ENCODE measurements around the gene GGTA1.
"Not testable (repeated sequence)": the region's sequence is repeated elsewhere in the genome, so short reads cannot be mapped to it uniquely, and the experiment has no call there.

Gene GGTA1

DNA sequence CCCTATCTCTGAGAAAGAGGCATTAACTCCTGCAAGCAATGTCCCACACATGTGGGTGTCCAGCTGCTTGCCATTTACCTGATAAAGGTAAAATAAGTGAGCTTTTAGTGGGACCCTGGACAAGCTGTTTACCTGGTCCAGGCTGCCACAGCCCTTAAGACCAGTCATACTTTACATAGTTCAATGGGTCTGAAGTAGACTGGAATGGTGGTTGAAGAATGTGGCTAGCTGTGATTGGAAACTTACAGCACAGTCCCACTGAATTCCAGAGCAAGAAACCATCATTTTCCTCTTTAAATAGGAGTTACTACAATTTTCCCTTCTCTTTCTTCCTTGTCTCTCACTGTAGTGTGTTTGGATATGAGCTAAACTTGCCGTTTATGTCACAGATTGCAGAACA is 60.6 kb downstream of the GGTA1 start:
- no peaks in the 10 kb centered on the region for H3F3A ChIP-seq (ENCODE audit: insufficient read depth)
- H3K9me3 ChIP-seq (ENCODE audit: insufficient read depth, low read length) = no peaks in the 10 kb centered on the region
- H3K27me3 ChIP-seq (ENCODE audit: low read length) = no peaks in the 10 kb centered on the region
- no peak overlapping the region for H3K9ac ChIP-seq (ENCODE audit: low read length)
- H3K9me2 ChIP-seq (replicated peaks; ENCODE audit: insufficient read depth, low read length) = no peaks in the 10 kb centered on the region
- H3K4me3 ChIP-seq (ENCODE audit: insufficient read depth, low read length, poor library complexity, severe bottlenecking) = no peak overlapping the region
- H2AFZ ChIP-seq (ENCODE audit: low read depth, low read length, severe bottlenecking) = no peak overlapping the region
- no peaks in the 10 kb centered on the region for H4K20me1 ChIP-seq (ENCODE audit: low read depth, low read length)
- TF ChIP-seq, protein P1, sequence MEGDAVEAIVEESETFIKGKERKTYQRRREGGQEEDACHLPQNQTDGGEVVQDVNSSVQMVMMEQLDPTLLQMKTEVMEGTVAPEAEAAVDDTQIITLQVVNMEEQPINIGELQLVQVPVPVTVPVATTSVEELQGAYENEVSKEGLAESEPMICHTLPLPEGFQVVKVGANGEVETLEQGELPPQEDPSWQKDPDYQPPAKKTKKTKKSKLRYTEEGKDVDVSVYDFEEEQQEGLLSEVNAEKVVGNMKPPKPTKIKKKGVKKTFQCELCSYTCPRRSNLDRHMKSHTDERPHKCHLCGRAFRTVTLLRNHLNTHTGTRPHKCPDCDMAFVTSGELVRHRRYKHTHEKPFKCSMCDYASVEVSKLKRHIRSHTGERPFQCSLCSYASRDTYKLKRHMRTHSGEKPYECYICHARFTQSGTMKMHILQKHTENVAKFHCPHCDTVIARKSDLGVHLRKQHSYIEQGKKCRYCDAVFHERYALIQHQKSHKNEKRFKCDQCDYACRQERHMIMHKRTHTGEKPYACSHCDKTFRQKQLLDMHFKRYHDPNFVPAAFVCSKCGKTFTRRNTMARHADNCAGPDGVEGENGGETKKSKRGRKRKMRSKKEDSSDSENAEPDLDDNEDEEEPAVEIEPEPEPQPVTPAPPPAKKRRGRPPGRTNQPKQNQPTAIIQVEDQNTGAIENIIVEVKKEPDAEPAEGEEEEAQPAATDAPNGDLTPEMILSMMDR (IDR thresholded peaks at IDR 0.05; ENCODE audit: insufficient read depth, low read length, poor library complexity, severe bottlenecking) = no peak
- no peak for TF ChIP-seq EZH2phosphoT487 (conservative IDR thresholded peaks at IDR 0.05; ENCODE audit: low read length)
- H3K27ac ChIP-seq (ENCODE audit: low read depth, low read length) = no peak overlapping the region
- no peaks in the 10 kb centered on the region for H3K36me3 ChIP-seq (ENCODE audit: low read length)
- H3K4me2 ChIP-seq (ENCODE audit: low read depth, low read length, poor library complexity, severe bottlenecking) = no peak overlapping the region
- H3K79me2 ChIP-seq (ENCODE audit: insufficient read depth, low read length) = no peaks in the 10 kb centered on the region

DNA sequence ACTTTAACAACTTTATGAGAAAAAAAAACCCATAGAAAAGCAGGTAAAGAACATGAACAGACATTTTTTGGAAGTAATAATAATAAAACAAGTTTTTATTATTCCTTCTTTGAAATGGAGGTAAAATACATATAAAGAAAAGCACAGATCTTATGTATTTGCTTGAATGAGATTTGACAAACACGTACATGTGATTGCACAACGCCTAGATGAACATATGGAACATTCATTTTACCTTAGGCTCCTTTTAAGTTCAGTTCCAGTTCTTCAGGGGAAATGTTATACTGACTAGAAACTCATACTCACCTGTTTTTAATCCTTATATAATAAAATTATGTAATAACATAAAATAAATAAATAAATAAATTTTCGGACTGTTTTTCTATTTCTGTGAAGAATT is 61.8 kb downstream of the GGTA1 start:
- no peaks in the 10 kb centered on the region for H4K20me1 ChIP-seq (ENCODE audit: low read depth, low read length)
- no peak overlapping the region for H3K9ac ChIP-seq (ENCODE audit: low read length)
- no peak overlapping the region for H2AFZ ChIP-seq (ENCODE audit: low read depth, low read length, severe bottlenecking)
- H3F3A ChIP-seq (ENCODE audit: insufficient read depth) = no peaks in the 10 kb centered on the region
- no peaks in the 10 kb centered on the region for H3K27me3 ChIP-seq (ENCODE audit: low read length)
- H3K36me3 ChIP-seq (ENCODE audit: low read length) = no peaks in the 10 kb centered on the region
- H3K9me3 ChIP-seq (ENCODE audit: insufficient read depth, low read length) = no peaks in the 10 kb centered on the region
- H3K9me2 ChIP-seq (replicated peaks; ENCODE audit: insufficient read depth, low read length) = no peaks in the 10 kb centered on the region
- H3K4me3 ChIP-seq (ENCODE audit: insufficient read depth, low read length, poor library complexity, severe bottlenecking) = no peak overlapping the region
- no peak for TF ChIP-seq EZH2phosphoT487 (conservative IDR thresholded peaks at IDR 0.05; ENCODE audit: low read length)
- TF ChIP-seq, protein P1 (IDR thresholded peaks at IDR 0.05; ENCODE audit: insufficient read depth, low read length, poor library complexity, severe bottlenecking) = no peak
- no peak overlapping the region for H3K4me2 ChIP-seq (ENCODE audit: low read depth, low read length, poor library complexity, severe bottlenecking)
- no peaks in the 10 kb centered on the region for H3K79me2 ChIP-seq (ENCODE audit: insufficient read depth, low read length)
- no peak overlapping the region for H3K27ac ChIP-seq (ENCODE audit: low read depth, low read length)

GRCh38 chr9:121437046-121437445 is 62.6 kb downstream of the GGTA1 start:
- H3K36me3 ChIP-seq (ENCODE audit: low read length); H3K9ac ChIP-seq (ENCODE audit: low read length); H3K4me2 ChIP-seq (ENCODE audit: low read depth, low read length, poor library complexity, severe bottlenecking); H3K27ac ChIP-seq (ENCODE audit: low read depth, low read length); H3K27me3 ChIP-seq (ENCODE audit: low read length); H3K79me2 ChIP-seq (ENCODE audit: insufficient read depth, low read length); H3F3A ChIP-seq (ENCODE audit: insufficient read depth); H3K4me3 ChIP-seq (ENCODE audit: insufficient read depth, low read length, poor library complexity, severe bottlenecking); H4K20me1 ChIP-seq (ENCODE audit: low read depth, low read length); H3K9me2 ChIP-seq (replicated peaks; ENCODE audit: insufficient read depth, low read length); H2AFZ ChIP-seq (ENCODE audit: low read depth, low read length, severe bottlenecking); H3K9me3 ChIP-seq (ENCODE audit: insufficient read depth, low read length): not testable (repeated sequence)

DNA sequence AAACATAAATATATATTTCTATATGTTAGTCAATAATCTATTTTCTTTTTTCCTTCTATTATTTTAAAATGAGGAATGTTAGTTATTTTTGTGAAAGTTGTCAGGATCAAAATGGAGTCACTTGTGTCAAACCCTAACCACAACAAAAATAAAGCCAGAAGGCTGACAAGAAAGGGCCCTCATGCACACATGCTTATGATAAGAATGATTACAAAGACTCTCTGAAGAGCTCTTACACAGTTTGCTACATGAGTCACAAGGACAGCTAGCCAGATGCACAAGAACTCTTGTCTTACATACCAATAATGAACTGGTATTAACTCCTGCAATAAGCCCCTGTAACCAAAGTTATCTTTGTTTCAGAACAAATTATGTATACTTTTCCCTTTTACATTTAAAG is 64.7 kb downstream of the GGTA1 start:
- TF ChIP-seq EZH2phosphoT487 (conservative IDR thresholded peaks at IDR 0.05; ENCODE audit: low read length) = no peak
- TF ChIP-seq, protein P1 (IDR thresholded peaks at IDR 0.05; ENCODE audit: insufficient read depth, low read length, poor library complexity, severe bottlenecking) = no peak
- no peaks in the 10 kb centered on the region for H3K9me3 ChIP-seq (ENCODE audit: insufficient read depth, low read length)

More for the DNA sequence above, 64.7 kb downstream of the GGTA1 start:
- no peak overlapping the region for H3K4me3 ChIP-seq (ENCODE audit: insufficient read depth, low read length, poor library complexity, severe bottlenecking)
- H3F3A ChIP-seq (ENCODE audit: insufficient read depth) = no peaks in the 10 kb centered on the region
- H4K20me1 ChIP-seq (ENCODE audit: low read depth, low read length) = no peaks in the 10 kb centered on the region
- no peaks in the 10 kb centered on the region for H3K79me2 ChIP-seq (ENCODE audit: insufficient read depth, low read length)
- no peak overlapping the region for H3K9ac ChIP-seq (ENCODE audit: low read length)
- no peak overlapping the region for H3K4me2 ChIP-seq (ENCODE audit: low read depth, low read length, poor library complexity, severe bottlenecking)
- H3K9me2 ChIP-seq (replicated peaks; ENCODE audit: insufficient read depth, low read length) = no peaks in the 10 kb centered on the region
- no peak overlapping the region for H3K27ac ChIP-seq (ENCODE audit: low read depth, low read length)
- H2AFZ ChIP-seq (ENCODE audit: low read depth, low read length, severe bottlenecking) = no peak overlapping the region
- H3K27me3 ChIP-seq (ENCODE audit: low read length) = no peaks in the 10 kb centered on the region
- H3K36me3 ChIP-seq (ENCODE audit: low read length) = no peaks in the 10 kb centered on the region
